Measurements from ENCODE around the gene CTDSP2. TPM values are rescaled to one million over a fixed set of nuclear protein-coding genes. Genes with fewer than 3 reads are reported as not detected.

The CTDSP2 gene
- total and polyA plus RNA-seq, 10 of the 15 experiments (the other 5 are each of a cell fraction or from before 2014, with no cell fraction given), result 17.3 to 98.2 (median 54.1) TPM

DNA sequence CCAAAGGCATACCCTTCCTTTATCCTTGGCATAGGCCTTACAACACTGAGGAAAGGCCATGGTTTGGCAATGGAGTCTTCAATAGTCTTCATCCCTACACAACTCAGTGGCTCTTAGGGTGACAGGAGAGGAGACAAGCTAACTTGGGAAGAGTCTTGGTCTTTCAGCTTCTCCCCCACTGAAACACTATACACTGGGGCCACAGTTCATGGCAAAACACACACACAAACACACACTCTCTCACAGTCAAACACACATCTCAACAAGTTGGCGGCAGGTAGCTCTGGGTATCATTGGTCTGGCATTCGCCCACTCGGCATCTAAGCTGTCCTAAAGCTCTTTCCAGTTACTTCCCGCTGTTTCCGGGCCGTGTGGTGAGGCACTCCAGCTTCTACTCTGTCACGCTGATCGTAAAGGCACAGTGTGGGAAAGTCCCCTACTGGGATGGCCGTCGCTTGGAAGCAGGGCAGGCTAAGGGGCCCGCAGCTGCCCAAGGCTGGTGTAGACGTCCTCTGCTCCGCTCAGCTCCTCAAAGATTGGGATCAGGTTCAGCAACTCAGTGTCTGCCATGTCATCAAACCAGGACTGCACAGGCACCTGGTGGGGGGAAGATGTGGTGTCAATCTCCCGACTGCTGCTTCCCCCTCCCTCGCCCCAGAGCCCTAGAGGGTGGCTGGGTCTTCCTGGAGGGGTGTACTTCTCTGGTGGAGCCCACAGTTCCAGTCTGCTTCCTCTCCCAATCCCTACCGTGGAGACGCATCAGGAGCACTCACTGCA, 23.2 kb downstream of the CTDSP2 start:
- intact Hi-C loops (cut with micrococcal nuclease; ENCODE audit: unreplicated experiment), result no loop called here
- H3K27ac ChIP-seq (ENCODE audit: control insufficient read depth, insufficient read depth), result no peak overlapping the region
- TF ChIP-seq, protein P1, sequence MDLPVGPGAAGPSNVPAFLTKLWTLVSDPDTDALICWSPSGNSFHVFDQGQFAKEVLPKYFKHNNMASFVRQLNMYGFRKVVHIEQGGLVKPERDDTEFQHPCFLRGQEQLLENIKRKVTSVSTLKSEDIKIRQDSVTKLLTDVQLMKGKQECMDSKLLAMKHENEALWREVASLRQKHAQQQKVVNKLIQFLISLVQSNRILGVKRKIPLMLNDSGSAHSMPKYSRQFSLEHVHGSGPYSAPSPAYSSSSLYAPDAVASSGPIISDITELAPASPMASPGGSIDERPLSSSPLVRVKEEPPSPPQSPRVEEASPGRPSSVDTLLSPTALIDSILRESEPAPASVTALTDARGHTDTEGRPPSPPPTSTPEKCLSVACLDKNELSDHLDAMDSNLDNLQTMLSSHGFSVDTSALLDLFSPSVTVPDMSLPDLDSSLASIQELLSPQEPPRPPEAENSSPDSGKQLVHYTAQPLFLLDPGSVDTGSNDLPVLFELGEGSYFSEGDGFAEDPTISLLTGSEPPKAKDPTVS (IDR thresholded peaks at IDR 0.05; ENCODE audit: low read depth, low read length), result no peak
- TF ChIP-seq ZZZ3 (IDR thresholded peaks at IDR 0.05; ENCODE audit: control insufficient read depth, insufficient read length, low read depth), result no peak
- TF ChIP-seq NFXL1 (IDR thresholded peaks at IDR 0.05; ENCODE audit: borderline replicate concordance), result no peak
- TF ChIP-seq NFYB (IDR thresholded peaks at IDR 0.05; ENCODE audit: insufficient read depth, low read depth, low read length), result no peak
- TF ChIP-seq, protein P2, sequence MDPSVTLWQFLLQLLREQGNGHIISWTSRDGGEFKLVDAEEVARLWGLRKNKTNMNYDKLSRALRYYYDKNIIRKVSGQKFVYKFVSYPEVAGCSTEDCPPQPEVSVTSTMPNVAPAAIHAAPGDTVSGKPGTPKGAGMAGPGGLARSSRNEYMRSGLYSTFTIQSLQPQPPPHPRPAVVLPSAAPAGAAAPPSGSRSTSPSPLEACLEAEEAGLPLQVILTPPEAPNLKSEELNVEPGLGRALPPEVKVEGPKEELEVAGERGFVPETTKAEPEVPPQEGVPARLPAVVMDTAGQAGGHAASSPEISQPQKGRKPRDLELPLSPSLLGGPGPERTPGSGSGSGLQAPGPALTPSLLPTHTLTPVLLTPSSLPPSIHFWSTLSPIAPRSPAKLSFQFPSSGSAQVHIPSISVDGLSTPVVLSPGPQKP (IDR thresholded peaks at IDR 0.05; ENCODE audit: low read depth, low read length), result no peak
- TF ChIP-seq EGR1 (IDR thresholded peaks at IDR 0.05; ENCODE audit: borderline replicate concordance in 1 of 2, low read depth in 2 of 2, low read length in 2 of 2), result no peak
- TF ChIP-seq ZNF217 (IDR thresholded peaks at IDR 0.05), result no peak
- H2AFZ ChIP-seq (ENCODE audit: control insufficient read depth, low read depth, low read length), result no peak overlapping the region
- RAD21 ChIA-PET (ENCODE audit: unreplicated experiment), result no interaction called here
- H3K36me3 ChIP-seq (ENCODE audit: control insufficient read depth in 2 of 2, insufficient read depth in 2 of 2, low read length in 1 of 2), result peaks cover 33 to 50% of the 10 kb centered on the region in 2 experiments
- SMC1A ChIA-PET (ENCODE audit: uncharacterized antibody, unreplicated experiment), result interaction anchor here (1.0 to 1.5 kb wide), 2 partner anchors 75 to 80 kb away, joined by 3 to 4 read pairs; no protein-coding TSS in a partner anchor
- no TSS peak for BruUV-seq (replicated peaks)
- POLR2A ChIA-PET, result interaction anchor here (0.6 kb wide), 1 partner anchor 780 kb away, joined by 3 read pairs; no protein-coding TSS in a partner anchor
- H3K9me3 ChIP-seq (replicated peaks; ENCODE audit: control insufficient read depth, insufficient read depth, low read length), result no peaks in the 10 kb centered on the region
- ATAC-seq (no peak), DNase-seq (ENCODE audit: low read depth, low spot score) (no peak), FAIRE-seq (no peak)
- H3K9ac ChIP-seq (ENCODE audit: control insufficient read depth, insufficient read depth, low read length), result no peak overlapping the region
- H3K4me1 ChIP-seq (ENCODE audit: control insufficient read depth, insufficient read depth, low read length), result no peaks in the 10 kb centered on the region
- in situ Hi-C loops (cut with MboI), result no loop called here
- no peaks in the 10 kb centered on the region for H4K20me1 ChIP-seq (ENCODE audit: control insufficient read depth, insufficient read depth)
- no peak overlapping the region for H3K4me2 ChIP-seq (ENCODE audit: control insufficient read depth, insufficient read depth)
- H3K79me2 ChIP-seq (ENCODE audit: control insufficient read depth, insufficient read depth, low read length), result no peaks in the 10 kb centered on the region
- WGBS (ENCODE audit: insufficient coverage, insufficient replicate concordance, low lambda C conversion rate, missing lambda C conversion rate), result 90% methylated on average over 17 of the region's 17 CpGs
- CTCF ChIA-PET, result interaction anchor here (0.9 to 1.2 kb wide), 3 partner anchors 10 to 82 kb away, joined by 3 to 4 read pairs (median 3); no protein-coding TSS in a partner anchor
- H3K27me3 ChIP-seq (replicated peaks in 1 of 2; ENCODE audit: control insufficient read depth in 2 of 2, insufficient read depth in 2 of 2, low read length in 1 of 2), result no peaks in the 10 kb centered on the region
- H3K4me3 ChIP-seq, result no peak overlapping the region
